Measurements from ENCODE around the gene VWA3A.

DNA sequence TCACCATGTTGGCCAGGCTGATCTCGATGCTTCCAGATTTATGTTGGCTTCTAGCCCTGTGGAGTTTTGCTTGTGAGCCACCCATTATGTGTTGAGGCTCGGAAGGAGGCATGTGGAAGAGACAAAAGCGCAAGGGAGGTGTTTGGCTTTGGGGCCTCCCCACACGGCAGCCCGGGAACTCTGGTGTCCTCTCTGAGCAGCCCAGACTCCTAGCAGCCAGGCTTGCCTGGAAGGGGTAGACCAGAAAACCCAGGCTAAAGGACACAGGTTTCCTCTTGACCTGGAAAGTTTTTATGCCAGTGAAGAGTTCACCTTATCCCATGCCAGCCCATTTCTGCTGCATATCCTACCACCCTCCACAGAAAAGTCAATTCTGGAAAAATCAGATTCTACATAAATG is 91.0 kb downstream of the VWA3A start:
- TF ChIP-seq, protein P1, sequence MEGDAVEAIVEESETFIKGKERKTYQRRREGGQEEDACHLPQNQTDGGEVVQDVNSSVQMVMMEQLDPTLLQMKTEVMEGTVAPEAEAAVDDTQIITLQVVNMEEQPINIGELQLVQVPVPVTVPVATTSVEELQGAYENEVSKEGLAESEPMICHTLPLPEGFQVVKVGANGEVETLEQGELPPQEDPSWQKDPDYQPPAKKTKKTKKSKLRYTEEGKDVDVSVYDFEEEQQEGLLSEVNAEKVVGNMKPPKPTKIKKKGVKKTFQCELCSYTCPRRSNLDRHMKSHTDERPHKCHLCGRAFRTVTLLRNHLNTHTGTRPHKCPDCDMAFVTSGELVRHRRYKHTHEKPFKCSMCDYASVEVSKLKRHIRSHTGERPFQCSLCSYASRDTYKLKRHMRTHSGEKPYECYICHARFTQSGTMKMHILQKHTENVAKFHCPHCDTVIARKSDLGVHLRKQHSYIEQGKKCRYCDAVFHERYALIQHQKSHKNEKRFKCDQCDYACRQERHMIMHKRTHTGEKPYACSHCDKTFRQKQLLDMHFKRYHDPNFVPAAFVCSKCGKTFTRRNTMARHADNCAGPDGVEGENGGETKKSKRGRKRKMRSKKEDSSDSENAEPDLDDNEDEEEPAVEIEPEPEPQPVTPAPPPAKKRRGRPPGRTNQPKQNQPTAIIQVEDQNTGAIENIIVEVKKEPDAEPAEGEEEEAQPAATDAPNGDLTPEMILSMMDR (IDR thresholded peaks at IDR 0.05) = no peak
- no peak for TF ChIP-seq POLR2A (IDR thresholded peaks at IDR 0.05)

Measured in lower leg skin (tissue), 3 donors.